GM18867 (cell line): ENCODE data around the gene C2CD5.
A peak's percentile ranks its signal among the peaks of the same experiment; 100 is the strongest.

Experiments used
- ATAC-seq: cut with Tn5 transposase; IDR thresholded peaks from one replicate; pipeline ENCODE4 v1.9.1; 2021; ENCODE audit warnings: mild to moderate bottlenecking, moderate library complexity; ENCODE audit not compliant: unreplicated experiment

The C2CD5 gene

DNA sequence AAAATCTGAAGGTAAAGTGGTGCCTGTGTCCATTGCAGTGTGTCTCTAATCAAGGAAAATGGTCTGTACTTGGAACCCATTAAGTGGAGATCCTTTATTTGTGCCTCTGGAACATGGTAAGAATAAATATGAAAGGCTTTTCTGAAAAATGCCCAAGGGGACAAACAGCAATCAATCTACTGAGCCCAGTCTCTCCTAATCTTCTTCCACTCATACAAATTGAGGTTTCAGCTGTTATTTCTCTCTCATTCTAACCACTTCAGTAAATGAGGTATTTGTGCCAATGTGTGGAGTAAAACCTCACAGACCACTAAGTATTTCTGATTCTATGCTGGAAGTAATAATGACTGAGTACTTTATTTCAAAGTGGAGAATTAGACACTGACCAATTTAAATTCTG lies 127.5 kb downstream of the C2CD5 start:
- ATAC-seq: no peak

DNA sequence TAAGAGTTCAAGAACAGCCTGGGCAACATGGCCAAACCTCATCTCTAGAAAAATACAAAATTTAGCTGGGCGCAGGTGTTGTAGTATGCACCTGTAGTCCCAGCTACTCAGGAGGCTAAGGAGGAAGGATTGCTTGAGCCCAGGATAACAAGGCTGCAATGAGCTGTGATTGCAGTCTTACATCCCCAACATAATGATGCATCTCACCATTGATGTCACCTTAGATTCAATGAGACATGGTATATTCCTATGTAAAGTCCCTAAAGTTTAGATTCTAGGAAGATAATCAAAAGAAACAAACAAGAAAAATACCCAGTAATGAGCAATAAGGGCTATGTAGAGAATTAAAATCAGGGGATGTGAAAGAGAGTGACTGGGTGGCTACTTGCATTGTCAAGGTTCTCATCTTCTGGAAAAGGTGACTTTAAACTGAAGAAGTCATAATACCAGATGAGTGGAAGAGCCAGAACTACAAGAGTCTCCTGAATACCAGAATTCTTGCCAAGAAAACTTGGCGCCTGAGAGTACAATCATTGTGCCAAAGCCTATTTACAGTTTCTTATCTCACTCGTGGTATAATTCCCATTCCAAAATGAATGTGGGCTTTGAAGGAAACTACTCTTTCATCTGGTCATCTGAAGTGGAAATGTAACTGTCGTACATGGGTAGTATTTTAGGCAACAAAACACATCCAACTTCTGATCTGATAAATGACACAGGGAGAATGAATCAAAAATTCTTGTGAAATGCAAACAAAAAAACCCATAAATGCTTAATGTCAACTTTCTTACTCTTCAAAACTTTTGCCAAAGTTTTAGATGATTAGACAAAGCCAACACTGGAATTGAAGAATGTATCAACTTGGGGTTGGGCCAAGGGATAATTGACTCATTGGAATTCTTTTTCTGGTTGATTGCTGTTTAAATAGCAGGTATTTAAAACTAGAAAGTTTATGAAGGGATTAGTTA lies 128.7 kb downstream of the C2CD5 start:
- ATAC-seq: no peak

DNA sequence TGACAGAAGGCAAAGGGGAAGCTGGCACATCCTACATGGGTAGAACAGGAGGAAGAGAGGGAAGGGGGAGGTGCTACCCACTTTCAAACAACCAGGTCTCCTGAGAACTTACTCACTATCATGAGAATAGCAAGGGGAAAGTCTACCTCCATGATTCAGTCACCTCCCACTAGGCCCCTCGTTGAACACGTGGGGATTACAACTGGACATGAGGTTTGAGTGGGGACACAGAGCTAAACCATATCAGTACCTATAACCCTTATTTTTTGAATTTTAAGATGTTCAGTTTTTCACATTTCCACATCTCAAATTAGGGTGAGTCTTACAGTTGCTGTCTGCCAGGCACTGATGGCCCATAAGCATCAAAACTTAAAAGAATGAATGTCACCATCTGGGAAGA lies 129.6 kb downstream of the C2CD5 start:
- no peak for ATAC-seq

DNA sequence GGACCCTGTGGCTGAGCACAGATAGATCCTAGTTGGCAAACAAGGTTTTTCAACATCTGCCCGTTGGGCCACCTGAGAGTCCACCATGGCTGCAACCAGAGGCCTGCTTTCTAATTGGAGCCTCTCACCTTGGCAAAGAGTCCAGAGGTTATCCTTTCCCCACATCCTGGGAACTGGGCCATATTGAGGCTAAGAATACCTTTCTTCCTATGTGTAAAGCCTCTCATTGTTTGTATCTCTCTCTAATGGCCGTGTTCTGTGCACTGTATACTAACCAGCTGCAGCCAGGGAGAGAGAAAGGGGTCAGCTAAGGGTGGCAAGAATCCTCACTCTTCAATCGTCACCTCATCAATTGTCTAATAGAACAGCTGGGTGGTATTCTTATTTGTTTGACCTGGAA lies 130.8 kb downstream of the C2CD5 start:
- ATAC-seq: no peak

DNA sequence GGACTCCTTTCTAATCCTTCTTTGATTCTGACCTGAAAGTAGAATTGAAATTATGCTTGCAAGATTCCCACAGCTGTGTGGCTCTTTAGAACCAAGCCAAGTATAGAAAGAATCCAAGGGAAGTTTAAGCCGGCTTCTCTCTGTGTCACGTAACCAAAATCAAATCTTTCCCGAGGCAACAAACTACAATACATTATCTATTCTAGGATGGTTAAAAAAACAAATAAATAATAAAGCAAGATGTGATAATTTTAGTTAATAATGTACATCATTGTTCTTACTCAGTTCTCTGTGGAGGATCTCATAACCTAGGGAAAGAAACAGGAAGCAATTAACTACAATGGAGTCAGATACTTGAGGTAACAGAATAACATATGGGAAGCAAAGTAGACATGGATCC lies 131.8 kb downstream of the C2CD5 start:
- no peak for ATAC-seq

DNA sequence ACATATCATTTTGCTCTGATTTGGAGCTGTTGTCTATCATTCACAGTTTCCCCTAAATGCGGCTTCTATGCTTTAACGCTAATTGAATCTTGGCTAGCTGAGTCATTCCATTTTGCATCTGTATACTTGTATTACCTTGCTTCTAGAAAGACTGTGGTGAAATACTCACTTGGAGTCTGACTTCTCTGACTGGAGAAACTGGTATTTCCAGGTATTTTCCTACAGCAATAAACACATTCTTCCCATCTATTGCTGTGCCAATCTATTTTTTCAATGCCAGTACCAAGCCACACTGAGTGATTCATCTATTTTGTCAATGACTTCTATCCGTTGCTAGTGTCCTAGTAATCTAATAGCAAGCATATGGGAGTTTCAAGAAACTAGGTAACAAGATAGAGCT lies 133.9 kb downstream of the C2CD5 start:
- no peak for ATAC-seq

DNA sequence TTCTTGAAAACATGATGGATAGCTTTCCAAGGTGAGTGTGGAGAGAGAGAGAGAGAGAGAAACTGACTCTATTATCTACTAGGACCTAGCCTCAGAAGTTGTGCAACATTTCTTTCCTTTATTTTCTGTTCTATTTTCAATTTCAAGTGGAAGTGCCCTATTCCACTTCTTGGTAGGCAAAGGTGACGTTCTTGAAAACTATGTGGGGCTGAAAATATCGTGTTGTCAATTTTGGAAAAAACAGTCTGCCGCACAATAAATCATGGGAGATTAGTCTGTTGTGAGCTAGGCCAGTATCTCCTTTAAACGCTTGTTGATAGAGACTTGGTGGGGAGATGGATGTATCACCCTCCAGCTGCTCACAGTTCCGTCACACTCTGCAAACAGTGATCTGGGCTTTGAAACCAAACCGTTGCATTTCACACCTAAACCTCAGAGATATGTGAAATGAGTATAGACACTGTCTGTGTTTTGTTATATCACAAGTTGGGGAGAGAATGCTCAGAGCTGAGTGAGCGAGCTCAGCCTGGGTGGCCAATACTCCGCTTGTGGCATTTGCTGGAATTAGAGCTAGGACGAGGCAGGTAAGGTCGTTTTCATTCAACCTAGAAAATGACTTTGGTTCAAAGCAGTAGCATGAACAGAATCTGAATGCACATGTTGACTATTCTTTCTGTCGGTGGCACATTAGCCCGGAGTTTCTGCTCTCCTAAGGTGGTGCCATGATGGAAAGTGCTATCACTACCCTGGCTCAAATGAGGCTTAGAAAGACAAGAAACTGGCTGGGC lies 134.8 kb downstream of the C2CD5 start:
- ATAC-seq: peak; percentile 97

DNA sequence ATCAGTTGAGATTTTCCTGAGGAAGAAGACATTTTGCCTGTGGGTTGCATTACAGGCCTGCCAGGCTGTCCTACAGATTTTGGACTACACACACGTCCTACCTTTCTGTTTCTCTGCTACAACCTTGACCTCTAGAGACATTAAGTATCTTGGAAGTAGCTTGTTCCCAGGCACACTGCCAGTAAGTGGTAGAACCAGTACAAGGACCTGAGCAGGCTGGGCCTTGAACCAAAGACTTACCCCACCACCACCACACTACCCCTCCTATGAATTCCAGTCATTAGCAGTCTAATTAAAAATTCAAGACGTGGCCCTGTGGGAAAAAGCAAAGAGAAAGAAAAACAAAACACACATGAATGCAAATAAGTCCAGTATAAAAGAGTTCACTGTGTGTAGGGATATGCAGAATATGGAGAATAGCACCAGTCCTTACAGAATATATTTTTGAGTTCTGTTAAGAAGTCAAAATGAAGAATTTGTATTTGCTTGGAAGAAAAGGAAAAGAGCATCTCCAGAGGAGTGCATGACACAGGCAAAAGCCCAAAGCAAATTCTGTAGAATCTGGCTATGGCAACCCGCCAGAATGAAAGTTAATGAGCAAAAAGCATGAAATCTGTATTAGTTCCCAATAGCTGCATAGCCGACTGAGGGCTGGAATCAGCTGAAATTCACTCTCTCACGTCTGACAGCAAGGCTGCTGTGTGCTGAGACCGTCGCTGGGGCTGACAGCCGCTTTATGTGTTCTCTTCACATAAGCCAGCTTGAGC lies 135.5 kb downstream of the C2CD5 start:
- ATAC-seq: peak; percentile 11

DNA sequence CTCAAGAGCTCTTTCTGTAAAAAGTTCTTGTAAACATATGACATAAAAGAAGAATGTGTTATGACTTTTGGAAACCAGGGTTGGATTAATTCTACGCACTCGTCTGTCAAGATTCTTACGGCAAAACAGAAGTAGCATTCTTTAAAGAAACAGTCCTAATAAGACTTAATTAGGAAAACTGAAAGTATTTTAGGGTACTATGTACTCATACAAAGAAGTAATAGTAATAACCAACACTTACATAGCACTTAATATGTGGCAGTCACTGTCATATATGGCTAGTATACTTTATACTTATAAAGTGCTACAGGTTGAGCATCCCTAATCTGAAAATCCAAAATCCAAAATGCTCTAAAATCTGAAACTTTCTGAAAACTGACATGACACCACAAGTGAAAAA lies 136.9 kb downstream of the C2CD5 start:
- no peak for ATAC-seq

DNA sequence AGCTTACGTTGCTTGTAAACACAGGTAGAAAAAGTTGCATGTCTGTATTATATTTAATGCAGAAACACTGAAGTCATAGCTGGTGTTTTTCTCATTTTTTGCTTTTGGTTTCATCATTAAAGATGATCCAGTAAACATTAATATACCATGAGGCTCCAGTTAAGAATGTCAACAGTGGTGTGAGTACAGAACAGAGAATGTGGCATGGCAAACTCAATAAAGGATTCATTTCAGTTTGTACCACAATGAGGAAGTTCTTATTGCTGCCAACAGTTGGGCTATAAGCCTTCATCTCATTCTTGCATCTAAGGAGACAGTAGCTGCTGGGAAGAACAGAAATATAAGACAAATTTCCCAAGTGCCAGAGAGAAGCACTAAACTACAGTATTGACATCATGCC lies 137.7 kb downstream of the C2CD5 start:
- peak; percentile 30 for ATAC-seq

DNA sequence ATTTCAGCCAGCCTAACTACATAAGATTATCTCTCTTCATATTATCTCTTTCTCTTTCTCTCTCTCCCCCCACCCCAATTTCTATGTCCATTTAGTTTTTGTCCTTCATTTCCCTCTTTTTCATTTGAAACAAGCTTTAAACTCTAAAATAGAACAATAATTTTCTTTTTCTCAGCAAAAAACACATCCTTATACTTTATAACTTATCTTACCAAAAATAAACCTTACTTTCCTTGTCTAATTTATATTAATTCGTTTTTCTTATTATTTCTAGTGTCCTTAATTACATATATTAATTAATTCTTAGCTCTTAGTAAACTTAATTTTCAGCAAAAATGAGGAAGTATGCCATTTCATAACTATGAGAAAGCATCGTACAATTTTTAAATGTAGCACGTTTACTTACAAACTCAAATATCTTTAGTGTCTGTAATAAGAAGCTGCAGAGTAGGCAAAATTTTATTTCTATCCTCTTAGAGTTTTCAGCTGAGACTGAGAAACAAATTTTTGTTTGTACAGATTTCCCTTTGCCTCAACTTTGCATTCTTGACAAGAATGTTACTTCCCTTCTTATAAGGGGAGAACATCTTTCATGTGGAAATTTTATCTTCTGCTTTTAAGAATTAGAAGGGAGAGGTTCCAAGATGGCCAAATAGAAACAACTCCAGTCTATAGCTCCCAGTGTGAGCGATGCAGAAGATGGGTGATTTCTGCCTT lies 144.7 kb downstream of the C2CD5 start:
- no peak for ATAC-seq
